IPS DF 4.7 (cell line): Measurements from ENCODE around the gene ZBTB44.

Experiments
- DNase-seq: peaks from one replicate; pipeline ENCODE4 v3.0.0-alpha.2; 2013; ENCODE audit warnings: low spot score; ENCODE audit errors: extremely low read depth

The ZBTB44 gene

DNA sequence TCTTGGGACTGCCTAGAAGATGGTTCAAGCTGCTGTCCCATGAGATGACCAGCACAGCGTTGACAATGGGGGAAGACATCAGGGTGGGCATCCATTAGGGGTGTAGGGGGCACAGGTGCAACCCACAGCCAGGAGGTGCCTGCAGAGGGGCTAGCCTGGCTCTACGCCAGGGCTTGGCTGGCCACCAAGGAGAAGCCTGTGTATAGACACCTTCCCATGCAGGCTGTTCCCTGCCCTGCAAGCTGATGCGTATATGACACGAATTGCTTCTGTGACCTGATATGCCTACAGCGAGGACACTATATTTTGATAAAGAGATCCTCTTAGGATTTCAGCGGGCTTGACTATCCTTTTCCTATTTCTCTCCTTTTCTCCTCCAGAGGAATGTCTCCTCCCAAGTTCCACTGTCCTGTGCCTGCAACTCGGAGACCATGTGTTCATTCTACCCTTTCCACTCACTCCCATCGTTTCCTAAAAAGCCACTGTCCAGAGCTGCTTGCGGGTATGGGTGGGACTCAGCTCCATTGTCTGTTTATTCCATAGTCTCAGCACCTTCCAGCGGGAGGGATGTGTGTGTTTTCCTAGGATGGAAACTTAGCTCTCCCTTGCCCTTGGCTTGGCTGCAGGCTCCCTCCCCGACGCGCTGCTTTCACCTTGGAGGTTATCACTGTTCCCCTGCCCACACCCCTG lies 99.0 kb downstream of the ZBTB44 start:
- DNase-seq = no peak

- no peak for DNase-seq
Observed at GRCh38 chr11:130214861-130215530, 99.7 kb downstream of the ZBTB44 start.

GRCh38 chr11:130213979-130214281 lies 100.8 kb downstream of the ZBTB44 start:
- DNase-seq = no peak

DNA sequence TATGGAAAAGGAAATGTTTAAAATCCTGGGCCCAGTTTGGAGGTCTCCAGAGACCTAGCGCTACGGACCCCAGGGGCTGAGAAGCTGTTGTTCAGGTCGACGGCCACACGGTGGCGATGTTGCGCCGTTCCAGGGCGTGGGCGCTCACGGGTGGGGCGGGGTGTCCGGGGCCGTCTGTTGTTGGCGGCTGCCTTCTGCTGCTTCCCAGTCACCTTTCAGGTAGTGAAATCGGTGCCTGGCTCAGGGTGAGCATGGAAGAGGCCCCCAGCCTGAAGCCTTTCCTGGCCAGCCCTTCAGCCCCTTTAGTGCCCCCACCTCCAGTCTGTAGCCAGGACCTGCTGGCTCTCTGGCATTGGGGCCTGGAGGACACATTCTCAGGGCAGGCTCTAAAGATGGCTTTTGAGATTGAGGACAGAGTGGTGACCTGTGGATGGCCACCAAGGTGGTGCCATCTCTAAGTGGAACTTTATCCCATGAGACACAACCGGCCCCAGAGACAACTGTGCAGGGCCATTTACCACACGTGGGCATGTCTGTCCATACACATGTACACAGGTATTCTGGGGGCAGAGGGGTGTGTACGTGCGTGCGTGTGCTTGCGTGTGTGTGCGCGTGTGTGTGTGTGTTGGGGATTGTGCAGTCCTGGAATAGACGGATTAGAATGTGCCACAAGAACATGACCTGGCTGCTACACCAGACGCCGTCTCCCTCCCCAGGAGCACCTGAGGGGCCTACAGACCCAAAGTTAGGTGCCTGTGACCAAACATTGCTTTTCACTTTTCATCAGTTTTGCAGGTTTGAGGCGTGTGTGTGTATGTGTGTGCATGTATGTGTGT lies 101.4 kb downstream of the ZBTB44 start:
- DNase-seq = peak; percentile 14

- no peak for DNase-seq
Observed at GRCh38 chr11:130212431-130212961, 102.2 kb downstream of the ZBTB44 start.

DNA sequence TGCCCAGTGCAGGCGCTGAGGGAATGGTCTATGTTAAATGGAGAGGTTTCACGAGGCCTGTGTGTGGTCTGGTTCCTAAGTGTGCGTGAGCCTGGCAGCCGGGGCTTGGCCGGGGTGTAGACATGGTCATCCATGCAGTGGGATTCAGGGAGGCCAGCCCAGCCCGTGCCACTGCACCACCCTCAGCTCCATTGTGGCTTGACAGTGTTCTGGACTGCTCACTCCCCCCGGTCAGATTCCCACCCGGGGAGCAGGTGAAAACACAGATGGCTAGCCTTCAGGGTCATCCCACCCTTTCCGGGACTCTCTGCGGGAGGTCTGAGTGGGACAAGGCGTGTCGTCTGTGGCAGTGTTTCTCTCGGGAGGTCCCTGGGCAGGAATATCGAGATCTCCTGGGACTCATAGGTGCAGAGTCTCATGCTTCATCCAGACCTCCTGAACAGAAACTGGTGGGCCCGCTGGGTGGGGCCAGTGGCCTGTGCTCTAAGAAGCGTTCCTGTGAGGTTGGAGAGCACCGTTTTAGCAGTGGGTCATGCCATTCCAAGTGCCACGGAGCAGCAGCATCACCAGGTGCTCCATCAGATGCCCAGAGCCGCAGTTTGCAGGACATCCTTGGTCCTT lies 102.8 kb downstream of the ZBTB44 start:
- no peak for DNase-seq

- DNase-seq = no peak
Observed at GRCh38 chr11:130211144-130211543, 103.6 kb downstream of the ZBTB44 start.

DNA sequence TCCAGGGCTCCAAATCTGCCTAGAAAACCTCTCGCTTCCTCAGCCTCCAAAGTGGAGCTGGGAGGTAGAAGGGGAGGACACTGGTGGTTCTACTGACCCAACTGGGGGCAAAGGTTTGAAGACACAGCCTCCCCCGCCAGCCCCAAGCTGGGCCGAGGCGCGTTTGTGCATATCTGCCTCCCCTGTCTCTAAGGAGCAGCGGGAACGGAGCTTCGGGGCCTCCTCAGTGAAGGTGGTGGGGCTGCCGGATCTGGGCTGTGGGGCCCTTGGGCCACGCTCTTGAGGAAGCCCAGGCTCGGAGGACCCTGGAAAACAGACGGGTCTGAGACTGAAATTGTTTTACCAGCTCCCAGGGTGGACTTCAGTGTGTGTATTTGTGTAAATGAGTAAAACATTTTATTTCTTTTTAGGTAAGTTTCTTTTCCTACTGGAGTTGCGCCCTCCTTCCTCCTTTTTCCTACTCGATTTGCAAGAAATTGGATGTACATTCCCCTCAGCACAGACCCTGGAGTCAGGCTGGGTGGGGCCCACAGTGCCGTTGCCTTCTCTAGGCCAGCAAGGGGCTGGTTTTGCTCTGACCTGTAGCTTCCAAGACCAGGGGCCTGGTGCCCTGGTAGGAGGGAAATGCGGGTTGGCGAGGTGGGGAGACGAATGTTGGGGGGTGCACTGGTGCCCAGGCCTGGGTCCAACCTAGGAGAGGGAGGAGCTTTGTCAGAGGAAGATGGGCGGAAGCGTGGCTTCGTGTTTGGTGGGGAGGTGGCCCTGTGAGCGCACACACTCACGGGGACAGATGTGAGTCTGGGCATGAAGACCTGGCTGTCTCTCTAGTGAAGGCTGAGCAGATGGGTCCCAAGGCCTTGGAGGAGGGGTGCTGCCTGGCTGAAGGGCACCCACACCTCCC lies 104.5 kb downstream of the ZBTB44 start:
- DNase-seq = no peak

DNA sequence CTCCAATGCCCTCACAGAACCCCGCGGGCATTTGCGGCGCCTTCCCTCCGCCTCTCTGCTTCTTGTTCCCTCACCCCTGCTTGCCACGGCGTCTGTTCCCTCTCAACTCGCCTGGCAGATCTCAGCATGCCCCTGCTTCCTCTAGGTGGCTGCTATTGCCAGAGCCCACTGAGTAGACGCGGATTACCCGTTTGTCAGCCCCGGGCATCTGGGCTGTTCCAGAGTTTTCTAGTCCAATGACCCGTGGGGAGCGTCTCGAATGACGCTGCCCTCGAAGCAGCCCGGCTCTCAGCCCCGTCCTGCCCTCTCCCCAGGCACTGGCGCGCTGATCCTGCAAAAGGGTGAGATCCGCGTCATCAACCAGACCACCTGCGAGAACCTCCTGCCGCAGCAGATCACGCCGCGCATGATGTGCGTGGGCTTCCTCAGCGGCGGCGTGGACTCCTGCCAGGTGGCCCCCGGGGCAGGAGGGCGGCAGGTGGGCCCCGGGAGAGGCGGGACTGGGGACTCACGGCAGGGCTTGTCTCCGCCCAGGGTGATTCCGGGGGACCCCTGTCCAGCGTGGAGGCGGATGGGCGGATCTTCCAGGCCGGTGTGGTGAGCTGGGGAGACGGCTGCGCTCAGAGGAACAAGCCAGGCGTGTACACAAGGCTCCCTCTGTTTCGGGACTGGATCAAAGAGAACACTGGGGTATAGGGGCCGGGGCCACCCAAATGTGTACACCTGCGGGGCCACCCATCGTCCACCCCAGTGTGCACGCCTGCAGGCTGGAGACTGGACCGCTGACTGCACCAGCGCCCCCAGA lies 105.4 kb downstream of the ZBTB44 start:
- no peak for DNase-seq

GRCh38 chr11:130208241-130209127 lies 106.2 kb downstream of the ZBTB44 start:
- DNase-seq = no peak

- DNase-seq = no peak
Observed at GRCh38 chr11:130206141-130206540, 108.6 kb downstream of the ZBTB44 start.

DNA sequence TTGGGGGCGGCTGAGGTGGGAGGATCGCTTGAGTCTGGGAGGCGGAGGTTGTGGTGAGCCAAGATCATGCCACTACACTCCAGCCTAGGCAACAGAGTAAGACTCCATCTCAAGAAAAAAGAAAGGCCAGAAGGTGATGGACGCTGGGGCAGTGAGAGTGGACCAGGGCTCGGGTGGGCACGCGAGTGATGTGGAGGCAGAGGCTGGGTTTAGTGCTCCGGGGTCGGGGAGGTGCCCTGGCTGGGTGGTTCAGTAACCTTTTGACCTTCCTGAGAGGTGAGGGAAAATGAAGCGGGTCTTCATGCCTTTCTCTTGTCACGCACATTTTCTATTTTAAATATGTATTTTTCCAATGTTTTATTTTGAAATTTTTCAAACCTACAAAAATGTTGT lies 110.0 kb downstream of the ZBTB44 start:
- DNase-seq = no peak

DNA sequence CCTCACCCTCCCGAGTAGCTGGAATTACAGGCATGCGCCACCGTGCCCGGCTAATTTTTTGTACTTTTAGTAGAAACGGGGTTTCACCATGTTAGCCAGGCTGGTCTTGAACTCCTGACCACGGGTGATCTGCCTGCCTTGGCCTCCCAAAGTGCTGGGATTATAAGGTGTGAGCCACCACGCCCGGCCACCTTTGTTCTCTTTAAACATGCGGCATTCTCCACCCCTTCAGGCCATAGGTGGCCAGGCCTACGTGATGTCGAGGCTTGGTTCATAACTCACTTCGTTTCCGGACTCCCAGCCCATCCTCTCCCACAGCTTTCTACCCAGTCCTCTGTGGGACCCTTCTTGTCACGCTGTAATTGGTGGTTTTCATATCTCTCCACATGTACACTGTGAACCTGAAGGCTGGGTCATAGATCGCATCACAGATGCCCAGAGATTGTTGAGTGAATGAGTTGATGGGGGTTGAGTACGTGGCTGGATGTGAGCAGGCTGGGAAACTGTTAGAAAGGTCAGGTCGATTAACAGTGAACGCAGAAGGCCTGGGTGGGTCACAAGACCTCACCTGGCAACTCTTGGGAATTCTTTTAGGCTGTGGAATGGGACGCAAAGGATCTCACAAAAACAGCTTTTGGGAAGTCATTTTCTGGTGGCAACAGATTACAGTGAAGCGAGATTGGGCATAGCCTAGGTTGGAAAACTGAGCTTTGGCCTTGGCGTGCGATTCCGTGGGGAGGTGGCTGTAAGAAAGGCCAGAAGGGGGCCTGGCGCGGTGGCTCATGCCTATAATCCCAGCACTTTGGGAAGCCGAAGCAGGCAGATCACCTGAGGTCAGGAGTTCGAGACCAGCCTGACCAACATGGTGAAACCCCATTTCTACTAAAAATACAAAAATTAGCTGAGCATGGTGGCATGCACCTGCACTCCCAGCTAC lies 110.7 kb downstream of the ZBTB44 start:
- DNase-seq = no peak

DNA sequence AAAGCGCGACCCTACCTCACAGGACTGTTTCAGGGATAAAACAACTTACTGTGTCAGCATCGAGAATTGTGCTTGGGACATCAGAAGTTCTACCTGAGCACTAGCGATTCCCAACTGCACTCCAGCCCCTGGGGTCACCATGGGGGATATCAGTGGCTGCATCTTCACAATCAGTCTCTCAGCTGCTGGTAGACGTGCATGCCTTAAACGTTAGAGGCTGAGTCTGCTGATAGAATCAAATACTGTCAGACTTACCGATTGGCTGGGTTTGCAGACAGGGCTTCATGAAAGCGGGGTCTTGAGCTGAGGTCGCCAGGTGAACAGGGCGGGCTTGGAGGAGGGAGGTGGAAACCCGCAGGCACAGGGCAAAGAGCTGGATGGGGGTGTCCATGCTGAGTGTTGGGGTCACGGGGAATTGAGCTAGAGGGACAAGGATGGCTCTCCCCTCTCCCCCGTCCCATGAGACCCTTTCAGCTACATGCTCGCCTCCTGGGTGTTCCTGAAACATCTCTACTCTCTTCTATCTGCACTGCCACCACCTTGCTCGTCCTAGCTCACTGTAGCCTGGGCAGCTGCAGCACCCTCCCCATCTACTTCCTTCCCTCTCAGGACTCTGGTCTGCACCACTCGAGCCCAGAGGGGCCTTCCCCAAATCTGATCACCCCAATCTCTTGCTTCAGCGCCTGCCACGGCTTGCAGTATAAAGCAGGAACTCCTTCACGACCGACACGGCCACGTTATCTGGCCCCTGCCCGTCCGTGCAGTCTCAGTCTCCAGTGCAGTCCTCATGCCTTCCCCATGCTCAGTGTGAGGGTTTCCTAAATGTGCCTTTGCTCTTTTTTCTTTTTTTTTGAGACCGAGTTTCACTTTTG lies 111.7 kb downstream of the ZBTB44 start:
- no peak for DNase-seq

GRCh38 chr11:130202009-130202817 lies 112.5 kb downstream of the ZBTB44 start:
- no peak for DNase-seq

DNA sequence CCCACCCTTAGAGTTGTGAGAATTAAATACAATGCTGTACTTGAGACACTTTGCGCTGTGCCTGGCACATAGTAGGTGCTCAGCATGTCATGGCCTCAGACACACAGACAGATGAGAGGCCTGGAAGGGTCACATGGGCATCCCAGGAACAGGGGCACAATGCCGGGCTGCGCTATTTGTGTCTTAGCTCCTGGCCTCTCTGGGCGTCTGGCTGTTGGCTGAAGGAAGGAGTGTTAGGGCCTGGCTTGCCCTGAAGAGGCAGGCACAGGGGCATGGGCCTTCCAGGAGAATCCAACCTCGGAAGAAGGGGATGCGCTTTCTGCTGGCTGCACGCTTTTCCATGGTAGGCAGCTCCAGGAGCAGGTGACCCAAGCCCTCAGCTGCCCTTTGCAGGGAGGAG lies 113.7 kb downstream of the ZBTB44 start:
- DNase-seq = no peak
